Amniotic epithelial cell (primary cell): Measurements from ENCODE around the gene FBXW12.

Experiments
- DNase-seq: peaks from one replicate; pipeline ENCODE4 v3.0.0-alpha.2; 2010; ENCODE audit warnings: low read depth

Gene FBXW12

GRCh38 chr3:48435774-48436476, 63.9 kb downstream of the FBXW12 start:
- peak; percentile 69 for DNase-seq

DNA sequence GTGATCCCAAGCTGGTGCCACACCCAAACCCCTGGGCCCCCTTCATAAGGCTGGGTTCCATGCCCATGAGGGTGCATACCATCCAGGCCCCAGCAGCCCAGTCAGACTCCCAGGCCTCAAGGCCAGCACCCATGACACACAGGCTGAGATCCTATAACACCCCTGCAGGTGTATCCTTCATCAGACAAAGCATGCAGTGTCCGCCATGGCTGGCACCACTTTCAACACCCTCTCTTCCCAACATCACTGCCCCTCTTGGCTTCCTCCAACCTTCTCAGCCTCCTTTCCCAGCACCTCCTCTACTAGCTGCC, 64.4 kb downstream of the FBXW12 start:
- DNase-seq, result no peak

GRCh38 chr3:48436855-48437254, 64.8 kb downstream of the FBXW12 start:
- DNase-seq, result no peak

DNA sequence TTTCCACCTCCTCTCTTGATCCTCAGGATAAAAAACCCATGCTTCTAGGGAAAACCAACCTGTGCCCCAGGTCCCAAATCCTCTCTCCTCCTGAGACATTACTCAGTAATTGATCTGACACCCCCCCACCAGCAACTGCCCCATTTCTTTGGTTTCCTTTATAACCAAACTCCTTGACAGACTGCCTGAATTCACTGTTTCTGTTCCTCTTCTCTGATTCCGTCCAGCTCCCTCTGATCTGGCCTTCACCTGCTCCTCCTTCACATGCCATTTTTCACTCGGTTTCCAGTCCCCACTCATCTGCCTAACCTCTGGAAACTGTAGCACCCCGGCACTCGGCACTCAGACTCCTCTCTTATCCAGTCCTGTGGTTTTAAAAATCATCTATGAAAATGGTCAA, 65.8 kb downstream of the FBXW12 start:
- DNase-seq, result no peak

GRCh38 chr3:48439820-48440589, 68.0 kb downstream of the FBXW12 start, which contains the start of the genes CCDC51 and TMA7:
Gene CCDC51 (minus strand): TSS chr3:48440119. CDS start chr3:48435128, 4,991 bp downstream.
Gene TMA7 (plus strand): TSS chr3:48440257. CDS start chr3:48440297, 40 bp downstream.
- DNase-seq, result peak; percentile 93

DNA sequence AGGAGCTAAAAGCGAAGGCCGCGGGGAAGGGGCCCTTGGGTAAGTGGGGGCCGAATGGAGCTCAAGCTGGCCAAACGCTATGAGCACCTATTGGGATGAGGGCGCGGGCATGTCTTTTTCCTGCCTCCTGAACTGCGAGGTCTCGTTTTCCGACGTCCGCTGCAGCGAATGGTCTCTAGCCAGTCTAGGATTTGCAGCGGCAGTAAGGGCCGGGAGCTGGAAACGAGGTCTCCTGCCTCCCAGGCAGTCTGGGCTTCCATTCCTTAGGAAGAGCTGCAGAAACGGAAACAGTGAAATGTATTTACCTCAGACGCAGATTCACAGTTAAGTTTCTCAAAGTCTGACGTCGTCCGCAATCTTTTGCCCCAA, 68.6 kb downstream of the FBXW12 start:
- no peak for DNase-seq

DNA sequence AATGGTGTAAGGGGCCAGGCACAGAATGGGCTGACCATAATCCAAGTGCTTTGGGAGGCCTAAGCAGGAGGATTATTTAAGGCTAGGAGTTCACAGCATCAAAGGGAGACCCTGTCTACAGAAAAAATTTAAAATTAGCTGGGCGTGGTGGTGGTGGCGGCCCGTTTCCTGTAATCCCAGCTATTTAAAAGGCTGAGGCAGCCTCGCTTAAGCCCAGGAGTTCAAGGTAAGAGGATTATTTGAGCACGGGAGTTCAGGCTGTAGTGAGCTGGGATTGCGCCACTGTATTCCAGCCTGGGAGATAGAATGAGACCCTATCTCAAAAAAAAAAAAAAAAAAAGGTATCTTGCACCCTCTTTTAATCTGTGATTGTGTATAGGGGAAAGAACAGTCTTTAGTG, 69.9 kb downstream of the FBXW12 start:
- DNase-seq, result no peak
